ENCODE measurements around the gene KRT9. TPM values are rescaled to one million over a fixed set of nuclear protein-coding genes. Genes with fewer than 3 reads are reported as not detected.

The KRT9 gene
- total and polyA plus RNA-seq, 2 of the 13 experiments (the other 11 are each of a cell fraction or from before 2014, with no cell fraction given), result not detected

DNA sequence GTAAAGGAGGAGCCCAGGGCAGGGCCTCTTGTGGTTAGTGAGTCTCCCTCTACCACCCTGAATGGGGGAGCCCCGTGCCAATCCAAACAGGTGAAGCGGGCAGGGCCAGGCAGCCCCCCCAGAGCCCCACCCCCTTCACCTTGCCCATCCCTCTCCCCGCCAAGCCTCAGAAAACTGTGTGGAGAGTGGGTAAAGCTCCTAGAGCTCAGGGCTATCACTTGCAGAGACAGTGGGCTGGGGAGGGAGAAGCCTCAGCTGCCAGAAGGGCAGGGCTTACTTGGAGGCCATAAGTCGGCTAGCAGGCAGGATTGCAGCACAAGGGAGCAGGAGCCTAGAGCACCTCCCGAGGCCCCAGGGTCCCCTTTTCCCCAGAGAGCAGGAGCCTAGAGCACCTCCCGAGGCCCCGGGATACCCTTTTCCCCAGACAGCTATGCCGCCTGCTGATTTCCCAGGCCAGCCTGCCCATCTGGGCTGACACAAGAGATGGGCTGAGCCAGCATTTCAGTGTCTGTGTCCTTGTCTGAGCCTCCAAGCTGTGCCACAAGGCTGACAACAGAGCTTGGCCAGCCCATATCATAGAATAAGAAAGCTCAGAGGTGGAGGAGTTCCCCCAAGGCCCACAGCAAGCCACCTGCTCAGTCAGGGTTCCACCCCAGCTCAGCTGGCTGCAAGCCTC is 21.6 kb upstream of the KRT9 start:
- H3K9ac ChIP-seq (ENCODE audit: insufficient read depth, low read depth, low read length), result no peak overlapping the region
- H3K9me3 ChIP-seq (ENCODE audit: low read length), result no peaks in the 10 kb centered on the region
- no peaks in the 10 kb centered on the region for H4K20me1 ChIP-seq (ENCODE audit: insufficient read depth, low read length)
- ChIA-PET POLR2A (no interaction called here), CTCF (ENCODE audit: low intra/inter-chr PET ratio, low total read pairs) (no interaction called here)
- H3K27me3 ChIP-seq (ENCODE audit: control insufficient read depth in 1 of 2, insufficient read depth in 2 of 2, low read length in 2 of 2), result peaks cover 4 to 42% of the 10 kb centered on the region in 2 experiments; a peak in 3 of 5 replicates
- H3K4me3 ChIP-seq (replicated peaks in 1 of 3; ENCODE audit: insufficient read depth in 1 of 3, low read depth in 2 of 3, low read length in 3 of 3), result no peak overlapping the region
- BruUV-seq (replicated peaks), result no TSS peak
- in situ Hi-C loops (cut with HindIII; ENCODE audit: extremely low pct_ligation_motif_present, low pct_unique_long_range_greater_than_20kb) (no loop called here), intact Hi-C loops (cut with micrococcal nuclease; ENCODE audit: unreplicated experiment) (loop anchor here (10.0 kb wide), 1 partner anchor 71 kb away; no protein-coding TSS in a partner anchor)
- FAIRE-seq (no peak), DNase-seq (ENCODE audit: low spot score) (no peak), ATAC-seq (no peak; the same call in 2 of the 3 replicates)
- no peak overlapping the region for H3K27ac ChIP-seq (ENCODE audit: extremely low read length, insufficient read depth, low read length)
- no peaks in the 10 kb centered on the region for H3K4me1 ChIP-seq (ENCODE audit: insufficient read depth, low read length)
- TF ChIP-seq HNRNPUL1 (IDR thresholded peaks at IDR 0.05; ENCODE audit: low read depth, low read length) (no peak), BRCA1 (CRISPR knock-in tag; IDR thresholded peaks at IDR 0.05) (no peak), ZNF234 (CRISPR knock-in tag; conservative IDR thresholded peaks at IDR 0.05) (no peak)
- TF ChIP-seq, protein P1, sequence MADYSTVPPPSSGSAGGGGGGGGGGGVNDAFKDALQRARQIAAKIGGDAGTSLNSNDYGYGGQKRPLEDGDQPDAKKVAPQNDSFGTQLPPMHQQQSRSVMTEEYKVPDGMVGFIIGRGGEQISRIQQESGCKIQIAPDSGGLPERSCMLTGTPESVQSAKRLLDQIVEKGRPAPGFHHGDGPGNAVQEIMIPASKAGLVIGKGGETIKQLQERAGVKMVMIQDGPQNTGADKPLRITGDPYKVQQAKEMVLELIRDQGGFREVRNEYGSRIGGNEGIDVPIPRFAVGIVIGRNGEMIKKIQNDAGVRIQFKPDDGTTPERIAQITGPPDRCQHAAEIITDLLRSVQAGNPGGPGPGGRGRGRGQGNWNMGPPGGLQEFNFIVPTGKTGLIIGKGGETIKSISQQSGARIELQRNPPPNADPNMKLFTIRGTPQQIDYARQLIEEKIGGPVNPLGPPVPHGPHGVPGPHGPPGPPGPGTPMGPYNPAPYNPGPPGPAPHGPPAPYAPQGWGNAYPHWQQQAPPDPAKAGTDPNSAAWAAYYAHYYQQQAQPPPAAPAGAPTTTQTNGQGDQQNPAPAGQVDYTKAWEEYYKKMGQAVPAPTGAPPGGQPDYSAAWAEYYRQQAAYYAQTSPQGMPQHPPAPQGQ (CRISPR knock-in tag; IDR thresholded peaks at IDR 0.05; ENCODE audit: borderline replicate concordance), result no peak
- WGBS (ENCODE audit: low lambda C conversion rate), result 11% methylated on average over 5 of the region's 8 CpGs
- H3K36me3 ChIP-seq (replicated peaks in 1 of 2; ENCODE audit: control insufficient read depth in 1 of 2, insufficient read depth in 2 of 2, low read length in 2 of 2), result no peaks in the 10 kb centered on the region
- H2AFZ ChIP-seq (ENCODE audit: low read length), result no peak overlapping the region
- H3K79me2 ChIP-seq (ENCODE audit: insufficient read depth, low read length), result no peaks in the 10 kb centered on the region
- no peak overlapping the region for H3K4me2 ChIP-seq (ENCODE audit: low read depth, low read length)

Measured in HepG2 (cell line).